Activated naive CD4-positive, alpha-beta T cell treated with anti-CD3 and anti-CD28 coated beads, Interleukin-2, amount 50 U/mL, for 16 hours (primary cell): ENCODE results near the gene CLIC4.
A peak's percentile ranks its signal among the peaks of the same experiment; 100 is the strongest.
"Not testable (repeated sequence)": the region's sequence is repeated elsewhere in the genome, so short reads cannot be mapped to it uniquely, and the experiment has no call there.

Experiments
- DNase-seq: peaks from one replicate; pipeline ENCODE4 v3.0.0-alpha.2; 2020

The CLIC4 gene

DNA sequence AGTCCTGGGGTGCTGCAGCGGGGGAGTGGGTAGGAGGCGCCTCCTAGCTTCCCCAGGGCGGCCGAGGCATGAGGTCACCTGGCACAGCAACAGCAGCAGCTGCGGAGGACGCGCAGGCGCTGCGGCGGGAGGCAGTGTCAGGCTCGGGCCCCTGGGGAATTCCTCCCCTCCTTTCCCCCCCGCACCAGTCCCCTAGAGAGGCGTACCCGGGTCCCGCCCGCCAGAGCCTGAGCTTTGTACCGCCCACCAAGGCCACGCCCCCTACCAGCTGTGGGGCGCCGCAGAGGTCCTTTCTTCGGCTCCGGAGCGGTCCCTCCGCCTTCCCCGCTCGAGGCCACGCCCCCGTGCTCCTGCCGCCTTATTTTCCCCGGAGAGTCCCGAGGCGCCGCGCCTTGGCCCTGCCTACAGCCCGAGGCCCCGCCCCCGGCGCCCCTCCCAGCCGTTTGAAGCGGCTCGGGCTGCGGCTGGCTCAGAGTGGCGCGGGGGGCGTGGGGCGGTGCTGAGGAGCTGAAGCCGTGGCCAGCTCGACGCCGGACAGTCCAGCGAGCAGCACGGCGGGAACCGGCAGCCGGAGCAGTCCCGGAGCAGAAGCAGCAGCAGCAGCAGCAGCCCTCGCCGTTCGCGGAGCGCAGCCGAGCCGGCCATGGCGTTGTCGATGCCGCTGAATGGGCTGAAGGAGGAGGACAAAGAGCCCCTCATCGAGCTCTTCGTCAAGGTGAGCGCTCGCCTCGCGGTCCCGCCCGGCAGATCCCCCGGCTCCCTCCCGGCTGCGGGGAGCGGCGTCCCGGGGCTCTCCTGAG, at the start of gene CLIC4:
TSS of gene CLIC4 (plus strand) at position 537 of the 800 bp plus-strand sequence. CDS start at position 644, 107 bp downstream.
- DNase-seq, result peak; percentile 100

- DNase-seq, result no peak
Observed at GRCh38 chr1:24696041-24696755, 49.0 kb upstream of the CLIC4 start.

DNA sequence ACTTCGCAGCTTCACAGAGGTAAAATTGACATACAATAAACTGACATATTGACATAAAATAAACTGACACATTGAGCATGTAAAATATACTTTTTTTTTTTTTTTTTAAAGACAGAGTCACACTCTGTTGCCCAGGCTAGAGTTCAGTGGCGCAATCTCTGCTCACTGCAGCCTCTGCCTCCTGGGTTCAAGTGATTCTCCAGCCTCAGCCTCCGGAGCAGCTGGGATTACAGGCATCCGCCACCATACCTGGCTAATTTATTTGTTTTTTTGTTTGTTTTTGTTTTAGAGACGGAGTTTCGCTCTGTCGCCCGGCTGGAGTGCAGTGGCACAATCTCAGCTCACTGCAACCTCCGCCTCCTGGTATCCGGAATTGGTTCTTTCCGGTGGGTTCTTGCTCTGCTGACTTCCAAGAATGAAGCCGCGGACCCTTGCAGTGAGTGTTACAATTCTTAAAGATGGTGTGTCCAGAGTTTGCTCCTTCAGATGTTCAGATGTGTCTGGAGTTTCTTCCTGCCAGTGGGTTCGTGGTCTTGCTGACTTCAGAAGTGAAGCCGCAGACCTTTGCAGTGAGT, 48.4 kb upstream of the CLIC4 start:
- DNase-seq, result no peak

- DNase-seq, result not testable (repeated sequence)
Observed at GRCh38 chr1:24697453-24698001, 47.7 kb upstream of the CLIC4 start.

DNA sequence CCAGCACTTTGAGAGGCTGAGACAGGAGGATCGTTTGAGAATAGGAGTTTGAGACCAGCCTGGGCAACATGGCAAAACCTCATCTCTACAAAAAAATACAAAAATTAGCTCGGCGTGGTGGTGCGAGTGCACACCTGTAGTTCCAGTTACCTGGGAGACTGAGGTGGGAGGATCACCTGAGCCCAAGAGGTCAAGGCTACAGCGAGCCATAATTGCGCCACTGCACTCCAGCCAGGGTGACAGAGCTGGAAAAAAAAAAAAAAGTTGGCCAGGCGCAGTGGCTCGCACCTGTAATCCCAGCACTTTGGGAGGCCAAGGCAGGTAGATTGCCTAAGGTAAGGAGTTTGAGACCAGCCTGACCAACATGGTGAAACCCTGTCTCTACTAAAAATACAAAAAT, 46.9 kb upstream of the CLIC4 start:
- not testable (repeated sequence) for DNase-seq

GRCh38 chr1:24699628-24700027, 45.6 kb upstream of the CLIC4 start:
- DNase-seq, result no peak

GRCh38 chr1:24702511-24703293, 42.5 kb upstream of the CLIC4 start:
- no peak for DNase-seq

GRCh38 chr1:24704411-24705259, 40.6 kb upstream of the CLIC4 start:
- DNase-seq, result no peak

GRCh38 chr1:24705260-24706073, 39.8 kb upstream of the CLIC4 start:
- DNase-seq, result peak; percentile 20

GRCh38 chr1:24706074-24706389, 39.2 kb upstream of the CLIC4 start:
- not testable (repeated sequence) for DNase-seq

- no peak for DNase-seq
Observed at GRCh38 chr1:24707687-24708086, 37.6 kb upstream of the CLIC4 start.

- DNase-seq, result no peak
Observed at GRCh38 chr1:24708938-24709337, 36.3 kb upstream of the CLIC4 start.

GRCh38 chr1:24709791-24710441, 35.3 kb upstream of the CLIC4 start:
- no peak for DNase-seq

- DNase-seq, result no peak
Observed at GRCh38 chr1:24711329-24711728, 33.9 kb upstream of the CLIC4 start.

DNA sequence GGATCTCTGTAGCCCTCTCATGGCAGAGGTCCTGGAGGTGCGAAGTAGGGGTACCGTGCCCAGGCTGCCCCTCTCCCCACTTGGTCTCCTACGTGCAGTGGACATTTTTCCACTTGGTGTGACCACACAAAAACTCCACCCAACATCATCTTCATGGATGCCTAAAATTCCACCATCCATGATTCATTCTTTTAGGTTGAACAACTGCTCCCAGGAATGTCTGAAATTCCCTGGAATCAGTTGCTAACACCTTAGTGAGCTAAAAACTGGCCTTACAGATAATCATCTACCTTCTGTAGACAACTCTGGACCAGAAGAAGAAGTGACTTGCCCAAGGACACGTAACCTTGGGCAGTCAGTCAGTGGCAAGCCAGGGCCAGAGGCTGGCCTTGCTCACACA, 32.1 kb upstream of the CLIC4 start:
- no peak for DNase-seq

GRCh38 chr1:24713736-24714135, 31.5 kb upstream of the CLIC4 start:
- no peak for DNase-seq

GRCh38 chr1:24714859-24715520, 30.3 kb upstream of the CLIC4 start:
- DNase-seq, result no peak

- no peak for DNase-seq
Observed at GRCh38 chr1:24715658-24716057, 29.6 kb upstream of the CLIC4 start.

GRCh38 chr1:24717887-24718650, 27.2 kb upstream of the CLIC4 start:
- no peak for DNase-seq
